IMR-90 (cell line): ENCODE measurements around the gene ADAMTS17. TPM values are rescaled to one million over a fixed set of nuclear protein-coding genes. Genes with fewer than 3 reads are reported as not detected.

Experiments used
- ATAC-seq: fragments of 200-7000 bp; cut with Tn5 transposase; 2 replicates; pipeline ENCODE4 v1.9.1; 2020; ENCODE audit warnings: low read depth, mild to moderate bottlenecking, moderate library complexity
- BruUV-seq: library from RNA; stranded (reverse); fragments of 400-500 nt; replicated peaks from 2 replicates; lab custom pipeline; 2021; lab: Mats Ljungman, UMichigan
- CTCF ChIA-PET: fragments of 300-600 bp; formaldehyde crosslinking; extraction: SDS; loops from one replicate; lab custom pipeline; 2021; ENCODE audit warnings: antibody characterized with exemption; lab: Yijun Ruan, JAX
- POLR2A ChIA-PET: fragments of 300-600 bp; sonication (Branson Sonifier 250); formaldehyde crosslinking; loops from one replicate; lab custom pipeline; 2022; ENCODE audit warnings: antibody characterized with exemption; ENCODE audit not compliant: unreplicated experiment; lab: Charles Lee
- DNase-seq: peaks from one replicate; pipeline ENCODE4 v3.0.0; 2013
- H2AFZ ChIP-seq: replicated peaks from 2 replicates; pipeline ENCODE3; 2013; ENCODE audit warnings: low read length, mild to moderate bottlenecking; ENCODE audit not compliant: poor library complexity
- H2AK5ac ChIP-seq: 2 replicates; pipeline ENCODE4 v1.6.1; 2013; ENCODE audit warnings: low read depth, low read length, inconsistent platforms
- H2AK9ac ChIP-seq: replicated peaks from 2 replicates; pipeline ENCODE3; 2013; ENCODE audit warnings: mild to moderate bottlenecking, low read depth, low read length, moderate library complexity; ENCODE audit not compliant: poor library complexity
- H2BK120ac ChIP-seq: 2 replicates; pipeline ENCODE4 v1.6.1; 2013; ENCODE audit warnings: low read depth, low read length, inconsistent platforms
- H2BK15ac ChIP-seq: 3 replicates; pipeline ENCODE4 v1.6.1; 2013; ENCODE audit warnings: low read depth, low read length, inconsistent platforms
- H2BK20ac ChIP-seq: 2 replicates; pipeline ENCODE4 v1.6.1; 2013; ENCODE audit warnings: low read depth, mild to moderate bottlenecking, inconsistent platforms, low read length, moderate library complexity
- H2BK5ac ChIP-seq: 2 replicates; pipeline ENCODE4 v1.6.1; 2013; ENCODE audit warnings: mild to moderate bottlenecking, low read depth, low read length, inconsistent platforms; ENCODE audit not compliant: poor library complexity, severe bottlenecking
- H3K14ac ChIP-seq: replicated peaks from 2 replicates; pipeline ENCODE4 v1.6.1; 2013; ENCODE audit warnings: low read depth, low read length, inconsistent platforms
- H3K18ac ChIP-seq: 2 replicates; pipeline ENCODE4 v1.6.1; 2013; ENCODE audit warnings: low read depth, low read length, control low read depth
- H3K23ac ChIP-seq: 2 replicates; pipeline ENCODE4 v1.6.1; 2013; ENCODE audit warnings: low read depth, low read length, inconsistent platforms
- H3K27ac ChIP-seq: 2 replicates; pipeline ENCODE4 v1.5.1; 2013; ENCODE audit warnings: mild to moderate bottlenecking, control low read depth, low read length; ENCODE audit not compliant: insufficient read depth
- H3K27me3 ChIP-seq: 2 replicates; pipeline ENCODE4 v1.6.1; 2013; ENCODE audit warnings: low read length; ENCODE audit not compliant: control insufficient read depth, insufficient read depth
- H3K36me3 ChIP-seq: 2 replicates; pipeline ENCODE4 v1.6.1; 2013; ENCODE audit warnings: low read length, mixed read lengths; ENCODE audit not compliant: control insufficient read depth, insufficient read depth
- H3K4ac ChIP-seq: 2 replicates; pipeline ENCODE4 v1.6.1; 2013; ENCODE audit warnings: low read depth, low read length, inconsistent platforms
- H3K4me1 ChIP-seq: 2 replicates; pipeline ENCODE4 v1.6.1; 2013; ENCODE audit warnings: low read length, mixed read lengths; ENCODE audit not compliant: control insufficient read depth, insufficient read depth
- H3K4me2 ChIP-seq: 2 replicates; pipeline ENCODE4 v1.6.1; 2013; ENCODE audit warnings: low read depth, mild to moderate bottlenecking, control low read depth, low read length, moderate library complexity
- H3K4me3 ChIP-seq: 2 replicates; pipeline ENCODE4 v1.5.1; 2013; ENCODE audit warnings: low read depth, mild to moderate bottlenecking, control low read depth, low read length, moderate library complexity; ENCODE audit not compliant: insufficient read depth
- H3K56ac ChIP-seq: 2 replicates; pipeline ENCODE4 v1.6.1; 2013; ENCODE audit warnings: low read length, inconsistent platforms; ENCODE audit not compliant: insufficient read depth; ENCODE audit errors: extremely low read depth
- H3K79me1 ChIP-seq, 2 experiments: 2 replicates each; pipeline ENCODE4 v1.6.1; 2013; ENCODE audit warnings: low read length in 2 of 2, inconsistent platforms in 1 of 2, low read depth in 1 of 2
- H3K9ac ChIP-seq: 2 replicates; pipeline ENCODE4 v1.6.1; 2013; ENCODE audit warnings: low read depth, low read length, control low read depth
- H3K9me1 ChIP-seq: 2 replicates; pipeline ENCODE4 v1.6.1; 2013; ENCODE audit warnings: low read length, inconsistent platforms; ENCODE audit not compliant: insufficient read depth
- H3K9me3 ChIP-seq: 2 replicates; pipeline ENCODE4 v1.6.1; 2013; ENCODE audit warnings: low read length; ENCODE audit not compliant: control insufficient read depth, insufficient read depth
- H4K20me1 ChIP-seq: 2 replicates; pipeline ENCODE4 v1.6.1; 2013; ENCODE audit warnings: low read length, inconsistent platforms; ENCODE audit not compliant: insufficient read depth
- H4K5ac ChIP-seq: 2 replicates; pipeline ENCODE4 v1.6.1; 2013; ENCODE audit warnings: mild to moderate bottlenecking, low read depth, low read length, control low read depth
- H4K8ac ChIP-seq, 2 experiments: 2 replicates each; pipeline ENCODE4 v1.6.1; 2013; ENCODE audit warnings: low read depth in 2 of 2, low read length in 2 of 2, control low read depth in 1 of 2, inconsistent platforms in 1 of 2
- H4K91ac ChIP-seq: 2 replicates; pipeline ENCODE4 v1.6.1; 2013; ENCODE audit warnings: low read depth, low read length, inconsistent platforms; ENCODE audit not compliant: insufficient read depth
- BHLHE40 ChIP-seq: fragments of 150-350 bp; IDR thresholded peaks from 2 replicates; pipeline ENCODE4 v1.6.1; 2016; ENCODE audit warnings: mild to moderate bottlenecking, low read depth, low read length
- CHD1 ChIP-seq: IDR thresholded peaks from 2 replicates; pipeline ENCODE4 v1.6.1; 2012; ENCODE audit warnings: low read depth, low read length, improper control_type of control experiment
- ELK1 ChIP-seq: fragments of 150-350 bp; IDR thresholded peaks from 2 replicates; pipeline ENCODE4 v1.6.1; 2016; ENCODE audit warnings: low read depth, mild to moderate bottlenecking, low read length, moderate library complexity, borderline replicate concordance
- MAFK ChIP-seq: IDR thresholded peaks from 2 replicates; pipeline ENCODE4 v1.6.1; 2012; ENCODE audit warnings: low read depth, low read length, improper control_type of control experiment
- MAZ ChIP-seq: IDR thresholded peaks from 2 replicates; pipeline ENCODE4 v1.6.1; 2012; ENCODE audit warnings: low read depth, mild to moderate bottlenecking, low read length, improper control_type of control experiment, moderate library complexity, borderline replicate concordance
- MXI1 ChIP-seq: IDR thresholded peaks from 2 replicates; pipeline ENCODE4 v1.6.1; 2012; ENCODE audit warnings: low read depth, mild to moderate bottlenecking, low read length, moderate library complexity, borderline replicate concordance
- NFE2L2 ChIP-seq: fragments of 150-350 bp; IDR thresholded peaks from 2 replicates; pipeline ENCODE4 v1.6.1; 2016; ENCODE audit warnings: low read depth, mild to moderate bottlenecking, low read length
- POLR2A ChIP-seq: IDR thresholded peaks from 2 replicates; pipeline ENCODE4 v1.6.1; 2012; ENCODE audit warnings: mild to moderate bottlenecking, low read depth, low read length
- RAD21 ChIP-seq: IDR thresholded peaks from 2 replicates; pipeline ENCODE4 v1.6.1; 2012; ENCODE audit warnings: low read length, improper control_type of control experiment
- RCOR1 ChIP-seq: IDR thresholded peaks from 2 replicates; pipeline ENCODE4 v1.6.1; 2012; ENCODE audit warnings: mild to moderate bottlenecking, low read length, improper control_type of control experiment; ENCODE audit not compliant: insufficient replicate concordance
- RFX5 ChIP-seq: IDR thresholded peaks from 2 replicates; pipeline ENCODE4 v1.8.0; 2012; ENCODE audit warnings: low read depth, mild to moderate bottlenecking, low read length, moderate library complexity
- WGBS, 2 experiments: methylation state at CpG; one replicate each; pipeline versions ENCODE4 v1.1.5 to v1.1.7; 2013; ENCODE audit warnings: missing lambda C conversion rate in 2 of 2; ENCODE audit not compliant: insufficient read length in 1 of 2; ENCODE audit errors: extremely low coverage in 2 of 2; 5-methylcytosine and 5-hydroxymethylcytosine counted together
- dilution Hi-C: fragments of 300-500 bp; cut with HindIII; formaldehyde crosslinking; loops from one replicate; pipeline ENCODE4 v1.14.3; 2018; ENCODE audit warnings: low sequenced_read_pairs; ENCODE audit not compliant: unreplicated experiment
- in situ Hi-C: fragments of 300-500 bp; cut with MboI; formaldehyde crosslinking; loops from 3 replicates; pipeline ENCODE4 v1.14.3; 2019; ENCODE audit warnings: low sequenced_read_pairs, inconsistent platforms, mixed read lengths
- intact Hi-C: fragments of 100-400 bp; cut with micrococcal nuclease; formaldehyde crosslinking; loops from 2 replicates; pipeline ENCODE4 v1.10.0; 2022
- polyA plus RNA-seq, 3 experiments: library from polyadenylated mRNA; depleted of rRNA; stranded (reverse); fragments of >200 nt; gene quantifications; 2 replicates each; pipeline ENCODE4 v1.2.3, GENCODE V29; 2012; ENCODE audit warnings: low replicate concordance in 1 of 3
- total RNA-seq: library from RNA; depleted of rRNA; stranded (reverse); fragments of >200 nt; gene quantifications from 2 replicates; pipeline ENCODE4 v1.2.3, GENCODE V29; 2012
- TF ChIP-seq, protein P1 (sequence below): conservative IDR thresholded peaks from 2 replicates; pipeline ENCODE4 v1.5.1; 2012; ENCODE audit warnings: mild to moderate bottlenecking, low read depth, low read length, improper control_type of control experiment

ADAMTS17 gene
- total and polyA plus RNA-seq, 2 of the 4 experiments (the other 2 are of a cell fraction), result 0.03 TPM; not detected in 1

DNA sequence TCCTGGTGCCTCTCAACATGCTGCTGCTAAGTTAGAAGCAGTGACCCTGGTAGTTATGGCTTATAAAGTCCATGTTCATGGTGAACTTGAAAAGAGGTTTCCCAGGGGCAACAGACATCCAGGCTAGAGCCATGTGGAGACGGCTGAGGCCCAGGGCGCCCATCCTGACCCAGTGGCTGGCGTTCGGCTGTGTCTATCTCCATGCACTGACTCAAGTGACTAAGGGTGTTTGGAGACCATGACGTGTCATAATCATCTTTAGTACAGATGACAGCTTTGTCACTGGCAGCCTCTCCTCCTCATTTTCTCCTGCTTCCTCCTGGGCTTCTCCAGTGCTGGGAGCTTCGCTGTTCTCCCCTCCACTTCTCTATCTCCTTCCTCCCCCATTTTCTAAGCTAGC, 321.2 kb downstream of the ADAMTS17 start:
- H3K56ac ChIP-seq, result no peak overlapping the region
- H3K27me3 ChIP-seq, result no peaks in the 10 kb centered on the region
- no peak overlapping the region for H2BK5ac ChIP-seq
- H3K18ac ChIP-seq, result no peak overlapping the region
- 85% methylated on average over 5 of the region's 6 CpGs; no CpG with 5 or more reads in 1 of the 2 experiments for WGBS, 2 experiments
- H2AK9ac ChIP-seq, result no peak overlapping the region
- CTCF ChIA-PET, result no interaction called here
- H4K20me1 ChIP-seq, result no peaks in the 10 kb centered on the region
- H3K9me3 ChIP-seq, result peaks cover 12% of the 10 kb centered on the region; the same call in 1 of the 2 replicates
- no peak overlapping the region for H4K5ac ChIP-seq
- H2BK15ac ChIP-seq, result no peak overlapping the region
- no peak overlapping the region for H3K23ac ChIP-seq
- no peaks in the 10 kb centered on the region for H3K9me1 ChIP-seq
- no peak for TF ChIP-seq MXI1
- TF ChIP-seq BHLHE40, result no peak
- no peak for TF ChIP-seq MAFK
- no peak for TF ChIP-seq MAZ
- no peak for TF ChIP-seq RCOR1
- TF ChIP-seq POLR2A, result no peak
- no peak for TF ChIP-seq RFX5
- TF ChIP-seq, protein P1, sequence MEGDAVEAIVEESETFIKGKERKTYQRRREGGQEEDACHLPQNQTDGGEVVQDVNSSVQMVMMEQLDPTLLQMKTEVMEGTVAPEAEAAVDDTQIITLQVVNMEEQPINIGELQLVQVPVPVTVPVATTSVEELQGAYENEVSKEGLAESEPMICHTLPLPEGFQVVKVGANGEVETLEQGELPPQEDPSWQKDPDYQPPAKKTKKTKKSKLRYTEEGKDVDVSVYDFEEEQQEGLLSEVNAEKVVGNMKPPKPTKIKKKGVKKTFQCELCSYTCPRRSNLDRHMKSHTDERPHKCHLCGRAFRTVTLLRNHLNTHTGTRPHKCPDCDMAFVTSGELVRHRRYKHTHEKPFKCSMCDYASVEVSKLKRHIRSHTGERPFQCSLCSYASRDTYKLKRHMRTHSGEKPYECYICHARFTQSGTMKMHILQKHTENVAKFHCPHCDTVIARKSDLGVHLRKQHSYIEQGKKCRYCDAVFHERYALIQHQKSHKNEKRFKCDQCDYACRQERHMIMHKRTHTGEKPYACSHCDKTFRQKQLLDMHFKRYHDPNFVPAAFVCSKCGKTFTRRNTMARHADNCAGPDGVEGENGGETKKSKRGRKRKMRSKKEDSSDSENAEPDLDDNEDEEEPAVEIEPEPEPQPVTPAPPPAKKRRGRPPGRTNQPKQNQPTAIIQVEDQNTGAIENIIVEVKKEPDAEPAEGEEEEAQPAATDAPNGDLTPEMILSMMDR, result no peak
- TF ChIP-seq CHD1, result no peak
- TF ChIP-seq RAD21, result no peak
- no peak for TF ChIP-seq ELK1
- TF ChIP-seq NFE2L2, result no peak
- in situ Hi-C loops (no loop called here), intact Hi-C loops (no loop called here), dilution Hi-C loops (no loop called here)
- no peak overlapping the region for H3K27ac ChIP-seq
- no peaks in the 10 kb centered on the region for H3K36me3 ChIP-seq
- H3K4me1 ChIP-seq, result no peaks in the 10 kb centered on the region
- POLR2A ChIA-PET, result no interaction called here
- H3K9ac ChIP-seq, result no peak overlapping the region
- no peak overlapping the region for H4K91ac ChIP-seq
- BruUV-seq, result no TSS peak
- no peak for ATAC-seq
- no peak overlapping the region for H3K4me2 ChIP-seq
- H3K4me3 ChIP-seq, result no peak overlapping the region
- H2AFZ ChIP-seq, result no peak overlapping the region
- H2BK20ac ChIP-seq, result no peak overlapping the region
- H3K79me1 ChIP-seq, result no peaks in the 10 kb centered on the region
- H2BK120ac ChIP-seq, result no peak overlapping the region
- no peak overlapping the region for H4K8ac ChIP-seq
- H3K4ac ChIP-seq, result no peak overlapping the region
- DNase-seq, result no peak
- H3K14ac ChIP-seq, result no peak overlapping the region
- H2AK5ac ChIP-seq, result no peak overlapping the region
